SK-N-MC (cell line): ENCODE results near the gene SLCO2B1.

Source experiments
- EZH2 ChIP-seq: fragments of 200-600 bp; sonication (generic); IDR thresholded peaks from one replicate; pipeline ENCODE4 v1.6.1; 2017; ENCODE audit warnings: antibody characterized with exemption
- FOXP2 ChIP-seq: optimal IDR thresholded peaks from 2 replicates; pipeline ENCODE3; 2011; ENCODE audit warnings: mild to moderate bottlenecking, moderate library complexity; ENCODE audit not compliant: insufficient read depth; ENCODE audit errors: extremely low read length, control extremely low read depth
- POLR2AphosphoS5 ChIP-seq: IDR thresholded peaks from 2 replicates; pipeline ENCODE4 v1.6.1; 2012; ENCODE audit warnings: mild to moderate bottlenecking, low read depth, low read length, borderline replicate concordance

DNA sequence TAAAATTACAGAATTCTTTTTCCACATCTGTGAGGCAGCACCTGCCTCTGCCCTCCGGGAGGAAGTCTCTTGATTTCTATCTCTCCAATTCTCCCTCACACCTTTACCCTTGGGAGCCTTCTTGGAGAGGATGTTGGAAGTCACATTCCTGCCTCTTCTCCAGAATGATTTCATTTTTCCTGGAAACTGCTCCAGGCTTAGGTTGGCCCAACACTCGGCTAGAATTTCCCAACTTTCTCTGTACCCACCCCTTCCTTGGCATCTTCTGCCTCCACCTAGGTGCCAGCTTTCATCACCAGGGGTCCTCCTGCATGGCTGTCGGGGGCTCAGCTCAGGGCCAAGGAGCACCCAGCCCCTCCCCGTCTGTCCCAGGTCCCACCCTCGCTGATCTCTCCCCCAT lies 43.2 kb downstream of the SLCO2B1 start:
- TF ChIP-seq POLR2AphosphoS5, result no peak
- no peak for TF ChIP-seq EZH2
- TF ChIP-seq FOXP2, result no peak
